Inferior parietal cortex (tissue), 1 donor: Measurements from ENCODE around the gene OXCT2.
"Not testable (repeated sequence)": the region's sequence is repeated elsewhere in the genome, so short reads cannot be mapped to it uniquely, and the experiment has no call there.

Experiments used
- DNase-seq: peaks from one replicate; pipeline ENCODE4 v3.0.0-alpha.2; 2016; ENCODE audit errors: extremely low spot score

OXCT2 gene

GRCh38 chr1:39771022-39771532 is at the start of gene OXCT2:
OXCT2 (minus strand) TSS chr1:39771348; CDS start chr1:39771255, 93 bp downstream.
- not testable (repeated sequence) for DNase-seq

GRCh38 chr1:39819091-39819812 is 48.1 kb upstream of the OXCT2 start:
- no peak for DNase-seq

- no peak for DNase-seq
Observed at GRCh38 chr1:39818482-39818881, 47.3 kb upstream of the OXCT2 start.

- DNase-seq: not testable (repeated sequence)
Observed at GRCh38 chr1:39817091-39817932, 46.2 kb upstream of the OXCT2 start.

- peak; percentile 75 for DNase-seq
Observed at GRCh38 chr1:39816415-39817090, 45.4 kb upstream of the OXCT2 start.

- no peak for DNase-seq
Observed at GRCh38 chr1:39812913-39813312, 41.8 kb upstream of the OXCT2 start.

- no peak for DNase-seq
Observed at GRCh38 chr1:39808784-39809517, 37.8 kb upstream of the OXCT2 start.

- no peak for DNase-seq
Observed at GRCh38 chr1:39805385-39805784, 34.2 kb upstream of the OXCT2 start.

GRCh38 chr1:39802496-39803260 is 31.5 kb upstream of the OXCT2 start:
- DNase-seq: no peak

GRCh38 chr1:39800471-39800835 is 29.3 kb upstream of the OXCT2 start:
- no peak for DNase-seq

- DNase-seq: peak; percentile 77
Observed at GRCh38 chr1:39799770-39800470, 28.8 kb upstream of the OXCT2 start.

GRCh38 chr1:39798859-39799769 is 28.0 kb upstream of the OXCT2 start:
- DNase-seq: peak; percentile 74

GRCh38 chr1:39795651-39796050 is 24.5 kb upstream of the OXCT2 start:
- no peak for DNase-seq

- DNase-seq: no peak
Observed at GRCh38 chr1:39791838-39792237, 20.7 kb upstream of the OXCT2 start.

GRCh38 chr1:39789571-39790110 is 18.5 kb upstream of the OXCT2 start:
- DNase-seq: no peak

- no peak for DNase-seq
Observed at GRCh38 chr1:39788758-39789570, 17.8 kb upstream of the OXCT2 start, which contains the start of gene BMP8B. BMP8B (minus strand) TSS chr1:39788865; CDS start chr1:39788485, 380 bp downstream.

GRCh38 chr1:39788426-39788757 is 17.2 kb upstream of the OXCT2 start:
- no peak for DNase-seq

- DNase-seq: not testable (repeated sequence)
Observed at GRCh38 chr1:39787964-39788363, 16.8 kb upstream of the OXCT2 start.
